Measurements from ENCODE around the gene PPARA. TPM values are rescaled to one million over a fixed set of nuclear protein-coding genes. Genes with fewer than 3 reads are reported as not detected.

The PPARA gene
- total and polyA plus RNA-seq, 2 donors, result 3.6 to 4.5 TPM

GRCh38 chr22:46272762-46273431, 122.6 kb downstream of the PPARA start:
- Histone ChIP-seq H3K36me3 (ENCODE audit: control insufficient read depth in 2 of 2, insufficient read depth in 2 of 2, low read length in 1 of 2) (peaks cover 0 to 5% of the 10 kb centered on the region in 2 donors), H3K4me3 (ENCODE audit: low read length in 2 of 2) (no peak overlapping the region), H3K9me3 (ENCODE audit: control insufficient read depth in 2 of 2, insufficient read depth in 1 of 2, low read length in 1 of 2) (no peaks in the 10 kb centered on the region), H3K27ac (ENCODE audit: low read depth in 1 of 2, low read length in 1 of 2) (no peak overlapping the region), H3K27me3 (ENCODE audit: control insufficient read depth in 2 of 2, insufficient read depth in 1 of 2, low read length in 1 of 2) (peaks cover 3 to 26% of the 10 kb centered on the region in 2 donors), H3K4me1 (ENCODE audit: control insufficient read depth in 2 of 2, insufficient read depth in 2 of 2, low read length in 2 of 2) (no peaks in the 10 kb centered on the region)
- no peak for DNase-seq (ENCODE audit: low read depth in 6 of 9, low spot score in 9 of 9)
- WGBS, result 97% methylated on average over 12 of the region's 12 CpGs

GRCh38 chr22:46273432-46274148, 123.3 kb downstream of the PPARA start:
- WGBS, result 98% methylated on average over 12 of the region's 12 CpGs
- Histone ChIP-seq H3K27ac (ENCODE audit: low read depth in 1 of 2, low read length in 1 of 2) (no peak overlapping the region), H3K27me3 (ENCODE audit: control insufficient read depth in 2 of 2, insufficient read depth in 1 of 2, low read length in 1 of 2) (peaks cover 0 to 19% of the 10 kb centered on the region in 2 donors), H3K4me1 (ENCODE audit: control insufficient read depth in 2 of 2, insufficient read depth in 2 of 2, low read length in 2 of 2) (no peaks in the 10 kb centered on the region), H3K9me3 (ENCODE audit: control insufficient read depth in 2 of 2, insufficient read depth in 1 of 2, low read length in 1 of 2) (no peaks in the 10 kb centered on the region), H3K4me3 (ENCODE audit: low read length in 2 of 2) (no peak overlapping the region), H3K36me3 (ENCODE audit: control insufficient read depth in 2 of 2, insufficient read depth in 2 of 2, low read length in 1 of 2) (peaks cover 0 to 5% of the 10 kb centered on the region in 2 donors)
- no peak for DNase-seq (ENCODE audit: low read depth in 6 of 9, low spot score in 9 of 9)

DNA sequence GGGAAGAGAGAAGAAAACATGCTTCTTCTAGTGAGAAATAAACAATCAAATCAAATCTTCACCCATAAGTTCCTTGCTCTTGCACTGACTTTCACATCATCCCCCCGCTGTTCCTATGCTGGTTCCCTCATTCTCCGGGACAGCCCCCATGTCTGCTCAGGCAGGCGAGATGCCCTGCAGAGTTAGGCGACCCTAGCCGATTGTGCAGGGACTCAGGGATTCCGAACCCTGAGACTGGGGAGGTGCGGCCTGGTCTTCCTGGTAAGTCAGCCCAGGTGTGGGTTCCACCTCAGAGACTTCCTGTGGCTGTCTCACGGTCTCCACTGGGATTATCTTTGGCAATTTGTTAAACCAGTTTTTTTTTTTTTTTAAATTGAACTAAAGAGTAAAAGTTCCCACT, 124.1 kb downstream of the PPARA start:
- no peak for DNase-seq (ENCODE audit: low read depth in 6 of 9, low spot score in 9 of 9)

GRCh38 chr22:46275455-46276122, 125.3 kb downstream of the PPARA start:
- Histone ChIP-seq H3K4me1 (ENCODE audit: control insufficient read depth in 2 of 2, insufficient read depth in 2 of 2, low read length in 2 of 2) (no peaks in the 10 kb centered on the region), H3K9me3 (ENCODE audit: control insufficient read depth in 2 of 2, insufficient read depth in 1 of 2, low read length in 1 of 2) (no peaks in the 10 kb centered on the region), H3K4me3 (ENCODE audit: low read length in 2 of 2) (no peak overlapping the region), H3K27ac (ENCODE audit: low read depth in 1 of 2, low read length in 1 of 2) (no peak overlapping the region), H3K27me3 (ENCODE audit: control insufficient read depth in 2 of 2, insufficient read depth in 1 of 2, low read length in 1 of 2) (peaks cover 0 to 4% of the 10 kb centered on the region in 2 donors), H3K36me3 (ENCODE audit: control insufficient read depth in 2 of 2, insufficient read depth in 2 of 2, low read length in 1 of 2) (peaks cover 0 to 5% of the 10 kb centered on the region in 2 donors)
- DNase-seq (ENCODE audit: low read depth in 6 of 9, low spot score in 9 of 9), result no peak
- 93% methylated on average over 3 of the region's 3 CpGs for WGBS

More for the DNA sequence above, 124.1 kb downstream of the PPARA start:
- Histone ChIP-seq H3K9me3 (ENCODE audit: control insufficient read depth in 2 of 2, insufficient read depth in 1 of 2, low read length in 1 of 2) (no peaks in the 10 kb centered on the region), H3K4me1 (ENCODE audit: control insufficient read depth in 2 of 2, insufficient read depth in 2 of 2, low read length in 2 of 2) (no peaks in the 10 kb centered on the region), H3K27ac (ENCODE audit: low read depth in 1 of 2, low read length in 1 of 2) (no peak overlapping the region), H3K4me3 (ENCODE audit: low read length in 2 of 2) (no peak overlapping the region), H3K27me3 (ENCODE audit: control insufficient read depth in 2 of 2, insufficient read depth in 1 of 2, low read length in 1 of 2) (peaks cover 0 to 11% of the 10 kb centered on the region in 2 donors), H3K36me3 (ENCODE audit: control insufficient read depth in 2 of 2, insufficient read depth in 2 of 2, low read length in 1 of 2) (peaks cover 0 to 5% of the 10 kb centered on the region in 2 donors)
- 97% methylated on average over 8 of the region's 8 CpGs for WGBS

DNA sequence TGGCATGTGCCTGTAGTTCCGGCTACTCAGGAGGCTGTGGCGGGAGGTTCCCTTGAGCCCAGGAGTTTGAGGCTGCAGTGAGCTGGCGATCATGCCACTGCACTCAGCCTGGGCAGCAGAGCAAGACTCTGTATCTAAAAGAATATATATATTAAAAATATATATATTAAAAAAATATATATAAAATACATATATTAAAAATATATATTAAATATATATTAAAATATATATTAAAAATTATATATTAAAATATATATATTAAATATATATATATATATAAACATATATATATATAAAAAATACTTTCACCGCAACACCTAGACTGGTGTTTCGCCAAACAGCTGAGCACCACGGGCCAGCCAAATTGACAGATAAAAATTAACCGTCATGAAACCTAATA, 126.2 kb downstream of the PPARA start:
- Histone ChIP-seq H3K27me3 (ENCODE audit: control insufficient read depth in 2 of 2, insufficient read depth in 1 of 2, low read length in 1 of 2) (peaks cover 0 to 4% of the 10 kb centered on the region in 2 donors), H3K4me1 (ENCODE audit: control insufficient read depth in 2 of 2, insufficient read depth in 2 of 2, low read length in 2 of 2) (no peaks in the 10 kb centered on the region), H3K27ac (ENCODE audit: low read depth in 1 of 2, low read length in 1 of 2) (no peak overlapping the region), H3K4me3 (ENCODE audit: low read length in 2 of 2) (no peak overlapping the region), H3K36me3 (ENCODE audit: control insufficient read depth in 2 of 2, insufficient read depth in 2 of 2, low read length in 1 of 2) (peaks cover 0 to 5% of the 10 kb centered on the region in 2 donors), H3K9me3 (ENCODE audit: control insufficient read depth in 2 of 2, insufficient read depth in 1 of 2, low read length in 1 of 2) (no peaks in the 10 kb centered on the region)
- 97% methylated on average over 7 of the region's 7 CpGs for WGBS
- no peak for DNase-seq (ENCODE audit: low read depth in 6 of 9, low spot score in 9 of 9)

DNA sequence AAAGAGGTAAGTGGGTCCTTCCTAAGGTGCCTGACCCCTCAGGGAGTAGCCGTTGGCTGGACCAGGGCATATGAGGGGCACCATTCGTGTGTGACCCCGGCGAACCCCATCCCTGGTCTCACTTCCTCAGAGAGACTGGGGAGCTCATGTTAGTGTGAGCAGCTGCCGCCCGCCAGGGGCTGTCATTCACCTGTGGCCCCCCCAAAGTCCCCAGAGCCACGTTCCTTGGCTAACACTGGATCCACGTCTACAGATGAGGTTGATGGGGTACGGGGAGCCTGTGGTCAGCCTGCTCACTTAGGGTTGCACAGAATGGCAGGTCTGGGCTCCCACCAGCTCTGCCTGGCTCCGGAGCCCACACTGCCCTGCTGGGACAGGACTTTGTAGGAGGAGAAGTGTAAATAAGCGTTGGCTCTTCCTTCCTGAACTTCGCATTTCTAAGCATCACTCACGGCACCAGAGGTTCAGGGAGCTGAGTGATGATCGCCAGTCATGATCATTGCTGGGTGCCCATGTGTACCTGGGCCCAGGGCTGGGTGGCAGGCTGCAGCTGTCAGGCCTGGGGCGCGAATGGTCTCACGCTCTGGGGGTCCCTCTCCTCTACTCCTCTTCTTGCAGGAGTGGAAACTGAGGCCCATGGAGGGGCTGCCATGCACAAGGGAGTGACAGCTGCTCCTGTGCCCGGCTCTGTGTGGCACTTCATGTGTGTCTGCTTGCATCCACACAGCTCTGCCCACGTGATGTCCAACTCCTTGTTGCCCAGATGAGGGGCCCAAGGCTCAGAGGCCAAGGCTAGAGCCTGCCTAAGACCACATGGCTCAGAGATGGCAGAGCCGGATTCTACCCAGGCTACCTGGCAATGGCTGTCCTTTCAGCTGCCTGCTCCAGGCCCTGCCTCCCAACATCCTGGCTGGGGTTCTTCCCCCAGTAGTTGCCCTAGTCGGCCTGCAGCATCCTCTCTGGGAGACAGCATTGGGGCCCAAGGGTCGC, 128.6 kb downstream of the PPARA start:
- DNase-seq (ENCODE audit: low read depth in 6 of 9, low spot score in 9 of 9), result no peak
- 97% methylated on average over 22 of the region's 22 CpGs for WGBS
- Histone ChIP-seq H3K4me1 (ENCODE audit: control insufficient read depth in 2 of 2, insufficient read depth in 2 of 2, low read length in 2 of 2) (no peaks in the 10 kb centered on the region), H3K27me3 (ENCODE audit: control insufficient read depth in 2 of 2, insufficient read depth in 1 of 2, low read length in 1 of 2) (no peaks in the 10 kb centered on the region), H3K4me3 (ENCODE audit: low read length in 2 of 2) (no peak overlapping the region), H3K27ac (ENCODE audit: low read depth in 1 of 2, low read length in 1 of 2) (no peak overlapping the region), H3K36me3 (ENCODE audit: control insufficient read depth in 2 of 2, insufficient read depth in 2 of 2, low read length in 1 of 2) (no peaks in the 10 kb centered on the region), H3K9me3 (ENCODE audit: control insufficient read depth in 2 of 2, insufficient read depth in 1 of 2, low read length in 1 of 2) (no peaks in the 10 kb centered on the region)

DNA sequence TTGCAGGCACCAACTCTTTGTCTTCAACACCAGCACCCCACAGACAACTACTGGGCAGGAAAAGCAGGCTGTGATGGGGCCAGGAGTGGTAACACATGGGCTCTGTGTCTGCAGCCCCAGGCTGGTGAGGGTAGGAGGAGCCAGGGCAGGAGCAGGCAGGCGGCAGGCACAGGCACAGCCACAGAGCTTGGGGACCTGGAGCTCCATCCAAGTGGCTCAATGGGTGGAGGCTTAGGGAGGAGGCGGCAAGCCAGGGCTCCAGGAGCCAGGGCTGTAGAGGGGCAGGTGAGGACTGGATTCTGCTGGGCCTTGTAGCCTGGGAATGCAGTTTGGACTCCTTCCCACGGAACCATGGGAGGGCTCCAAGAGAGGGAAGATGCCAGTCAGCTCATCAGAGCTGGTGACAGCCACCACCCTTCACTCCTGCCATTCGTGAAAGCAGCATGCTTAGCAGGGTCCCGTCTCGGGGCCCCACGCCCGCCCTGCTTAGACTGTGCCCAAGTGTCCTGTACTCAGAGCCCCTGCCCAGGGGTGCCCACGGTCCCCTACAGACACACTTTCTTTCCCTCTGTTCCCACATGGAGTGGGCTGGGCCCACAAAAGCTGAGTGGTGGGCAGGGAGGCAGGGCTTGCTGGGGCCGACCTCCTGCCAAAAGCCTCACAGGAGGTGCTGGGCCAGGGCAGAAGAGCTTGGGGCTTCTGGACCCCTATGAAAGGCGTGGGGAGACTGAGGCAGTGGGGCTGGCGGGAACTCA, 129.9 kb downstream of the PPARA start:
- WGBS, result 97% methylated on average over 12 of the region's 12 CpGs

DNA sequence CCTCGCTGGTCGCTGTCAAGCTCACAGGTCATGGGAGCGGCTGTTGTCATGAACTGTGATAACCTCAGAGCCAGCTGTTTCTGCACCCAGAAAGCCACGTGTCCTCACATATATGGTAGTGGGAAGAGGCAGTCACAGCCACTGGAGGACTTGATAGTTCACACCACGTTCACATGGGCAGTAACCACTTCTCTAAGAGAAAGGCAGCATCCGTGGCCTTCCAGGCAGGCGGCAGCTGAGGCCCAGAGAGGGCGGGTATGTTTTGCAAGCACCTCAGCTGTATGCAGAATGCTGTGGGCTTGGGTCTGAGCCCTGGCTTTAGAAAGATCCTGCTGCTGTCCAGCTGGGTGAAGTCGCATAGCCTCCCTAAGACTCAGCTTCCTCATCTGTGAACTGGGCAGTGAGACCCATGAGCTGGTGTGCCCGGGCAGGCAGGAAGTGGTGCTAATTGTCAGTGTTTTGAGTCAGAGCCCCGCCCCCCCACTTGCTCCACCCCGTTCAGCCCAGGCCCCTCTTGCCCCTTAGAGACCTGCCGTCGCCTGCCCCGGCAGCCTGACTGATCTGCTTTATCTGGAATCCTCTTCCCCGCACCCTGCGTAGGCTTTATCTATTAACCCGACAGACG, 130.8 kb downstream of the PPARA start:
- no peak overlapping the region for H3K27ac ChIP-seq (ENCODE audit: low read depth in 1 of 2, low read length in 1 of 2)
- no peaks in the 10 kb centered on the region for H3K4me1 ChIP-seq (ENCODE audit: control insufficient read depth in 2 of 2, insufficient read depth in 2 of 2, low read length in 2 of 2)
- H3K9me3 ChIP-seq (ENCODE audit: control insufficient read depth in 2 of 2, insufficient read depth in 1 of 2, low read length in 1 of 2), result no peaks in the 10 kb centered on the region
- DNase-seq (ENCODE audit: low read depth in 6 of 9, low spot score in 9 of 9), result no peak
- no peaks in the 10 kb centered on the region for H3K27me3 ChIP-seq (ENCODE audit: control insufficient read depth in 2 of 2, insufficient read depth in 1 of 2, low read length in 1 of 2)
- H3K4me3 ChIP-seq (ENCODE audit: low read length in 2 of 2), result no peak overlapping the region
- 92% methylated on average over 19 of the region's 19 CpGs for WGBS
- no peaks in the 10 kb centered on the region for H3K36me3 ChIP-seq (ENCODE audit: control insufficient read depth in 2 of 2, insufficient read depth in 2 of 2, low read length in 1 of 2)

More for the DNA sequence above, 129.9 kb downstream of the PPARA start:
- Histone ChIP-seq H3K4me3 (ENCODE audit: low read length in 2 of 2) (no peak overlapping the region), H3K36me3 (ENCODE audit: control insufficient read depth in 2 of 2, insufficient read depth in 2 of 2, low read length in 1 of 2) (no peaks in the 10 kb centered on the region), H3K27ac (ENCODE audit: low read depth in 1 of 2, low read length in 1 of 2) (no peak overlapping the region), H3K4me1 (ENCODE audit: control insufficient read depth in 2 of 2, insufficient read depth in 2 of 2, low read length in 2 of 2) (no peaks in the 10 kb centered on the region), H3K9me3 (ENCODE audit: control insufficient read depth in 2 of 2, insufficient read depth in 1 of 2, low read length in 1 of 2) (no peaks in the 10 kb centered on the region), H3K27me3 (ENCODE audit: control insufficient read depth in 2 of 2, insufficient read depth in 1 of 2, low read length in 1 of 2) (no peaks in the 10 kb centered on the region)
- DNase-seq (ENCODE audit: low read depth in 6 of 9, low spot score in 9 of 9), result no peak

All from thymus (tissue), 11 donors.